Left ventricle myocardium inferior (tissue), 1 donor: ENCODE data around the gene MEIS1. TPM values are rescaled to one million over a fixed set of nuclear protein-coding genes. Genes with fewer than 3 reads are reported as not detected.

Experiments used
- DNase-seq: peaks from one replicate; pipeline ENCODE4 v3.0.0-alpha.2; 2020
- H3K27ac ChIP-seq: fragments of 200-600 bp; replicated peaks from 2 replicates; pipeline ENCODE4 v1.8.0; 2021
- H3K27me3 ChIP-seq: fragments of 200-600 bp; 2 replicates; pipeline ENCODE4 v1.8.0; 2021; ENCODE audit warnings: low read depth
- H3K36me3 ChIP-seq: fragments of 200-600 bp; 2 replicates; pipeline ENCODE4 v1.8.0; 2021
- H3K4me1 ChIP-seq: fragments of 200-600 bp; 2 replicates; pipeline ENCODE4 v1.8.0; 2021
- H3K4me3 ChIP-seq: fragments of 200-600 bp; 2 replicates; pipeline ENCODE4 v1.8.0; 2021; ENCODE audit warnings: mild to moderate bottlenecking, moderate library complexity
- H3K9me3 ChIP-seq: fragments of 200-600 bp; replicated peaks from 2 replicates; pipeline ENCODE4 v1.8.0; 2021
- intact Hi-C: fragments of 100-400 bp; cut with micrococcal nuclease; formaldehyde crosslinking; loops from one replicate; pipeline ENCODE4 v1.11.0; 2022
- total RNA-seq: library from RNA; stranded (reverse); fragmentation: NEBNext Ultra II Directional; extraction: Animal tissue kit (Norgen Biotek cat#: 25700); gene quantifications from one replicate; pipeline ENCODE4 v1.2.1, GENCODE V29; 2021
- TF ChIP-seq, protein P1 (sequence below): fragments of 200-600 bp; IDR thresholded peaks from 2 replicates; pipeline ENCODE4 v1.8.0; 2021; ENCODE audit warnings: antibody characterized with exemption, mild to moderate bottlenecking, borderline replicate concordance
- donor health status: DM: no; HTN: yes; CAD: no; lungs with severe emphysema.

Gene MEIS1
- total RNA-seq, 1 donor from 2014 or later, result 38.0 TPM

DNA sequence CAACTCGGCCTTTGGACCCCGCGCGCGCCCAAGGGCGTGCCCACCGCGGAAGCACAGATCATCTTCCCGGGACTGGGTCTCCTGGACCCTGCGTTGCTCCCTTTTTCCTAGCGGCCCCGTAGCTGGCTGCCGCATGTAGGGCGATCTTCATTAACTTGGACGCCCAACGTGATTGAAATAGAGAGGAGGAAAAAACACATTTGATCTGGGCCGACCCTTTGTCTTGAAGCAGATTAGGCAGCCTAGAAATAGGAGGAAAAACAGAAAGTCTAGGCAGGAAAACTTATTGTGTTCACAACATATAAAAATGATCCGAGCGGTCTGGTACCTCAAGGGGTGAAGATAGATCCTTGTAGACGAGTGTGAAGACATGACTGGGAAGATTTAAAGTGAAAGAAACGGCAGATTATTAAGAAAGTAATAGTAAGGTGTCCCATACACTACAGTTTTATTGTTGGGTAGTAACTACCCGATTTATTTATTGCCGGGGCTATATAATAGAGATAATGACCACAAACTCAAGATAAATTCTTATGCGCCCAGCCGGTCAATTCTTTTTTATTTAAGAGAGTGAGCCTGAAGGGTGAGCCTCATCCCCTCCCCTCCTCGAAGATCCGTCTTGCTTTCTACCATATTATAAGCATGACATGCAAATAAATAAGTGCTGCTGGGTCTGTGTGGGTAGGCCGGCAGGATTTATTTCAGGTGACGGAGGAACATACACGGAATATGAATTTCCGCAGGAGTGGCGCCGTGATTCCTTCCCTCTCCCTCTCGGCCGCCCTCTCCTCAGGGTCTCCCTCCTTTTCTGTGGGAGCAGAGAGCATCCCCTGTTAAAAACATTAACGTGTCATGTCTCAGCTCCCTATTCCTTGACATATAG, 147.4 kb downstream of the MEIS1 start:
- intact Hi-C loops, result no loop called here
- no peak overlapping the region for H3K4me3 ChIP-seq

DNA sequence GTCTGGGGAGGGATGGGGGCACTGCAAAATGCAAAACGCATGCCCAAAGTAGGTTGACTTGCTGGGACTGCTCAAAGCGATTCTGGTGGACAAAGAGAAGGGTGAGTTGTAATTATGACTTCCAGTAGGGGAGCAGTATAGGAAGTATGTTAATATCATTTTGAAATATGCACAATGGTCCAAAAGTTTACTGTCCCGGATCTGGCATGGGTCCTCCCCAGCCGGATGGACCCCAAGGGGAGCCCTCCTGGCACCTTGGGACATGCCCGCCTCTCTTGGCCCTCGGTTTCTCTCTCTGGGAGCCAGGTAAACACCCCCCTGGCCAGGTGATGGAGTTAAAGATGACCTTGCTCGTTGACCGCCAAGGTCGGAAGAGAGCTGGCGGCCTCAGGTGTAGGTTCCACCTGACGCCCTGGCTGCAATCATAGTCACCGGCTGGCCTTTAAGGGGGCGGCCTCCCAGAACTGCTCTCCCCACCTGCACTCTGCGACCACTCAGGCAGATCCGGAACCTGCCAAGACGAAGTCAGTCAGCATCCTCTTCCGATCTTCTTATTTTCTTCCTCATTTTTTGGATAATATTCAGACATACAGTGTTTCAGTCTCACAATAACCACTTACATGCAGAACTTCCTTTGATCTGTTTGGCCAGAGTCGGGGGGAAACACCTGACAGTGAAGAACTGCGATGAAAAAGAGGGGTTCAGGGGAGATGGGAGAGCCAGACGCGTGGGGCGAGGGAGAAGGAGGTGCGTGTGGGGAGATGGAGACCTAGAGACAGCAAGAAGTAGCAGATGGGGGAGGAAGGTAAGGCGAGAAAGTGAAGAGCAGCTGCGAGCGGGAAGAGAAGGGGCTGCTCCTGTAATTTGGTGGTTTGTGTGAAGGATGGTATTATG, 148.3 kb downstream of the MEIS1 start:
- no peaks in the 10 kb centered on the region for H3K9me3 ChIP-seq
- H3K4me1 ChIP-seq, result peaks cover 8% of the 10 kb centered on the region
- H3K27me3 ChIP-seq, result peaks cover 100% of the 10 kb centered on the region
- intact Hi-C loops, result no loop called here
- no peaks in the 10 kb centered on the region for H3K36me3 ChIP-seq
- no peak overlapping the region for H3K27ac ChIP-seq
- TF ChIP-seq, protein P1, sequence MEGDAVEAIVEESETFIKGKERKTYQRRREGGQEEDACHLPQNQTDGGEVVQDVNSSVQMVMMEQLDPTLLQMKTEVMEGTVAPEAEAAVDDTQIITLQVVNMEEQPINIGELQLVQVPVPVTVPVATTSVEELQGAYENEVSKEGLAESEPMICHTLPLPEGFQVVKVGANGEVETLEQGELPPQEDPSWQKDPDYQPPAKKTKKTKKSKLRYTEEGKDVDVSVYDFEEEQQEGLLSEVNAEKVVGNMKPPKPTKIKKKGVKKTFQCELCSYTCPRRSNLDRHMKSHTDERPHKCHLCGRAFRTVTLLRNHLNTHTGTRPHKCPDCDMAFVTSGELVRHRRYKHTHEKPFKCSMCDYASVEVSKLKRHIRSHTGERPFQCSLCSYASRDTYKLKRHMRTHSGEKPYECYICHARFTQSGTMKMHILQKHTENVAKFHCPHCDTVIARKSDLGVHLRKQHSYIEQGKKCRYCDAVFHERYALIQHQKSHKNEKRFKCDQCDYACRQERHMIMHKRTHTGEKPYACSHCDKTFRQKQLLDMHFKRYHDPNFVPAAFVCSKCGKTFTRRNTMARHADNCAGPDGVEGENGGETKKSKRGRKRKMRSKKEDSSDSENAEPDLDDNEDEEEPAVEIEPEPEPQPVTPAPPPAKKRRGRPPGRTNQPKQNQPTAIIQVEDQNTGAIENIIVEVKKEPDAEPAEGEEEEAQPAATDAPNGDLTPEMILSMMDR, result no peak
- H3K4me3 ChIP-seq, result no peak overlapping the region
- DNase-seq, result no peak

More for the DNA sequence above, 147.4 kb downstream of the MEIS1 start:
- H3K36me3 ChIP-seq, result no peaks in the 10 kb centered on the region
- H3K9me3 ChIP-seq, result no peaks in the 10 kb centered on the region
- H3K27ac ChIP-seq, result no peak overlapping the region
- H3K4me1 ChIP-seq, result peaks cover 14% of the 10 kb centered on the region
- TF ChIP-seq, protein P1, result no peak
- H3K27me3 ChIP-seq, result peaks cover 100% of the 10 kb centered on the region
- no peak for DNase-seq

DNA sequence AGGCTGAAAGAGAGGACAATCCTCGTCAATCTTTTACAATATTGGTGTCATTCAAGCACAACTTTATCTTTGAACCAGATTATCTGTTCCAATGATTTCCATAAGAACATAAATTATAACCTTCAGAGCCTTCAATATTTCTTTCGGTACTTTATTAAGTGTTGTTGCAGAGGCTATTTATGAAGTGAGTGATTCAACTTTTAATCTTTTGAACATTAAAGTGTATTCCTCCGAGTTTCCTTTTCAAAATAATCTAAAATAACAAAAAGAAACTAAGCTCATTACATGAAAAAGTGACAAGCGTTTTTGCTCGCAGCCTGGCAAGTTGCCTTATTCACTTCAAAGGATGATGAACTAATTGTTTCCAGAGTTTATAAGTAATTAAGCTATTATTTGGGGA, 149.0 kb downstream of the MEIS1 start:
- H3K27me3 ChIP-seq, result peaks cover 95% of the 10 kb centered on the region
- no peaks in the 10 kb centered on the region for H3K9me3 ChIP-seq
- DNase-seq, result no peak
- H3K27ac ChIP-seq, result no peak overlapping the region
- TF ChIP-seq, protein P1, result no peak
- peaks cover 8% of the 10 kb centered on the region for H3K4me1 ChIP-seq
- intact Hi-C loops, result no loop called here
- H3K4me3 ChIP-seq, result no peak overlapping the region
- H3K36me3 ChIP-seq, result no peaks in the 10 kb centered on the region

DNA sequence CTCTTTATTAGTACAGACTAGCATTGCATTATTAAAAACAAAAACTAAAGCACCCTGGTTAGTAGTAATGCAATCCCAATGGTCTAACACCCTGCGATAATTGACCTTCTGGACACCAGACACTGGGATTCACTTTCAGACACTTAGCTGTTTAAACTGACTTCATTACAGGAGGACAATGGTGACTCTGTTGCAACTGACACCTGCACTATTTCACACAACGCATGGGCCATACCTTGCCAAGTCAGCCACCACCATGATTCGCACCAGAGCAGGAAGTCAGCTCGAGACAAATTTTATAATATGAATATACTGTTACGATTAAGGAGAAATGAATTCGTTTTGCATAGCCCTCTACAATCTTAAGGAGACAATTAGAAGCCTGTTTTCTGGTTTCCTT, 150.7 kb downstream of the MEIS1 start:
- TF ChIP-seq, protein P1, result no peak
- intact Hi-C loops, result no loop called here

DNA sequence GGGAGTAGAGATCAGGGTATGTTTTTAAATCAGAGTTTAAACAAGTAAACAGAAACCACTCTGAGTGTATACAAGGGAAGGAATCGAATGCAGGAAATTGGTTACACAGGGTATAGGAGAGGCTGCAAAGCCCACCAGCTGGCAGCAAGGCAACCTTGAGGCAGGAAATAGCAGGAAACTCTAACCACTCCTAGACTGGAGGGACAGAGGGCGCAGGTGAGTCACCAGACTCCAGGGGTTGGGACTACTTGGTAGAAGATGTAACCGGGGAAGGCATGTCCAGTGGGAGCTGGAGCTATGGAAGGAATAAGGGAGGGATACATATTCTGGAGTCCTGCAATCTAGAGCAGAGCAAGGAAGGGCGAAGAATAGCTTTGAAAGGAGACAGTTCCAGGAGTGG, 152.3 kb downstream of the MEIS1 start:
- TF ChIP-seq, protein P1, result peak; percentile 23
- Histone ChIP-seq H3K4me3 (no peak overlapping the region), H3K9me3 (no peaks in the 10 kb centered on the region), H3K4me1 (no peaks in the 10 kb centered on the region), H3K27ac (no peak overlapping the region), H3K36me3 (no peaks in the 10 kb centered on the region), H3K27me3 (peaks cover 61% of the 10 kb centered on the region)
- intact Hi-C loops, result no loop called here
- no peak for DNase-seq

More for the DNA sequence above, 150.7 kb downstream of the MEIS1 start:
- Histone ChIP-seq H3K36me3 (no peaks in the 10 kb centered on the region), H3K27me3 (peaks cover 78% of the 10 kb centered on the region), H3K4me3 (no peak overlapping the region), H3K27ac (no peak overlapping the region), H3K4me1 (peaks cover 8% of the 10 kb centered on the region), H3K9me3 (no peaks in the 10 kb centered on the region)
- DNase-seq, result no peak
